Measurements from ENCODE around the gene PDYN. TPM values are rescaled to one million over a fixed set of nuclear protein-coding genes. Genes with fewer than 3 reads are reported as not detected.

Gene PDYN
- not detected in 2 replicates for total RNA-seq

GRCh38 chr20:1993986-1994385 lies at the start of gene PDYN:
Gene PDYN (minus strand): TSS chr20:1994058. CDS start chr20:1983084, 10,974 bp downstream.

Other genes with a start within 250 kb of the PDYN start
- gene SIRPA, start 98.7 kb downstream of the PDYN start, total RNA-seq, result 7.9 and 13.6 TPM in 2 replicates
- 21.9 and 22.6 TPM in 2 replicates for gene STK35, start 107.8 kb upstream of the PDYN start, total RNA-seq

Measured in smooth muscle cell of the pulmonary artery (primary cell).